ENCODE results near the gene FRK. TPM values are rescaled to one million over a fixed set of nuclear protein-coding genes. Genes with fewer than 3 reads are reported as not detected.
"Not testable (repeated sequence)": the region's sequence is repeated elsewhere in the genome, so short reads cannot be mapped to it uniquely, and the experiment has no call there.

The FRK gene
- total RNA-seq, 1 donor from 2014 or later: 10.1 TPM

GRCh38 chr6:115891111-115891669, 169.5 kb downstream of the FRK start:
- peak; percentile 49 for DNase-seq (ENCODE audit: low read depth)

DNA sequence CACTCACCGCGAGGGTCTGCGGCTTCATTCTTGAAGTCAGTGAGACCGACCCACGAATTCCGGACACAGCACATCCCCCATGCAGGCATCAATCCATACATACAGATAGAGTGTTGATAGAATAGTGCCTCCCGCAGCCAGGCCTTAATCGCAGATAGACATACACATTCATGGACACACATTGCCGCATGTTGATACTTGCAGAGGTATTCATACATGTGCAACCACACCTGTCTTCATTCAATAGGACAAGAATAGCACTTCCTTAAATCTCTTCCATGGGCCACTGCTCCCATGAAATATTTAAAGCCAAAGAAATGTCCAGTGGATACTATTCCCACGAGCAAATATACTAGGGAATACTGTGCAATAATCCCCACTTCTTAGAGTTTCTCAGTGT, 170.5 kb downstream of the FRK start:
- no peak for DNase-seq (ENCODE audit: low read depth)

GRCh38 chr6:115888687-115889470, 171.8 kb downstream of the FRK start:
- not testable (repeated sequence) for DNase-seq (ENCODE audit: low read depth)

GRCh38 chr6:115887891-115888290, 172.8 kb downstream of the FRK start:
- no peak for DNase-seq (ENCODE audit: low read depth)

- no peak for DNase-seq (ENCODE audit: low read depth)
Measured at GRCh38 chr6:115885636-115886366, 174.9 kb downstream of the FRK start.

DNA sequence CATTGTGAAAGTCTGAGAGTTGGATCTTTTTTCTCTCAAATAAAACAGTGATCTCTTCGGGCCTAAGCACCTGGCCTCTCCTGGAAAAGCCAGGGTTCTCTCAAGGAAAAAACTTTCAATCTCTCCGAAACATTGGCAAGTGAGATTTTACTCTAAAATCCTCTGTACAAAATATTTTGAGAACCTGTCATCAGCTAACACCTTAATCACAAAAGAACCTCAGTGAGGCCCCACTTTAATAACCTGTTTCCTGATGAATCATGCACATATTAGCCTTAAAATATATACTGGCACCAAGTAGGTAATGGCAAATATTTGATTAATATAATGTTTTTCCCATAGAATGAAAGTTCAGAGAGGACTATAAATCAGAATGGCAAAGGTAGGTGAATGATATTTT, 177.9 kb downstream of the FRK start:
- no peak for DNase-seq (ENCODE audit: low read depth)

DNA sequence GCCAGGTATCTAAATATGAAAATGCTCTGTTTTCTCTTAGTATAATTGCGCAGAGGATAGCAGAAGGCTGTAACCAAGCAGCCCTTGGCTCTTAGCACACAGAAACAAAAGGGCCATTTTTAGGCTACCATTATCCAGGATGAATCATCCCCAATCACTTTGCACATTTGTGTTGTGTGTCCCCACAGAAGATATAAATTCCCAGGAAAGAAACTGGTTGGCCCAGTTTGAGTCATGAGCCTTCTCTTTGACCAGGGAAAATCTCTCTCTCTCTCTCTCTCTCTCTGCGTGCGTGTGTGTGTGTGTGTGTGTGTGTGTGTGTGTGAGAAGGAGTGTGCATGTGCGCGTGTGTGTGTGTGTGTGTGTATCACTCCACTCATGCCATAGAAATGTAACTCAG, 178.5 kb downstream of the FRK start:
- DNase-seq (ENCODE audit: low read depth): peak; percentile 41

Other genes starting within 250 kb of the FRK start
- gene NT5DC1, start 40.0 kb upstream of the FRK start, total RNA-seq: 13.1 and 13.2 TPM in 2 replicates
- 1.9 and 2.8 TPM in 2 replicates for gene COL10A1, start 65.2 kb upstream of the FRK start, total RNA-seq
- gene TSPYL4, start 193.2 kb upstream of the FRK start, total RNA-seq: 30.4 and 34.9 TPM in 2 replicates
- 67.1 and 90.6 TPM in 2 replicates for gene TSPYL1, start 219.0 kb upstream of the FRK start, total RNA-seq